Activated CD8-positive, alpha-beta memory T cell treated with anti-CD3 and anti-CD28 coated beads for 1 hour (primary cell): Measurements from ENCODE around the gene ZBTB7C.

ENCODE experiments used
- DNase-seq, 2 donors: peaks; one replicate each; pipeline ENCODE4 v3.0.0-alpha.2; 2020; ENCODE audit warnings: low read depth in 1 of 2; ENCODE audit errors: extremely low read depth in 1 of 2

ZBTB7C gene

DNA sequence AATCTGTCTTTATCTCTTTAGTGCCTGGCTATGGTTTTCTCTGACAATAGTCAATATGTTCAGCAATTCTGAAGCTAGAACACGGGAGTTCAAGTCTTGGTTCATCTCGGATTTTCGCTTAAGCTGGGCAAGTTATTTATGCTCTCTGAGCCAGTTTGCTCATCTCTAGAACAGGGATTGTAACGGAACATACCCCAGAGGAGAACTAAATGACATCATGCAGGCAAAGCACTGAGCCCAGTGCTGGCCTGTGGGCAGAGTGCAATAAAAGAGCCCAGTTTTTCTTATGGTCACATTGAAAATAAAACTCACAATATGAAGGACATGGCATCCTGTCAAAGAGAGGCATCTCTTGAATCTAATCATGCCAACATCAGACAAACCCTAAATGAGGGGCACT lies 143.9 kb downstream of the ZBTB7C start:
- DNase-seq = no peak

DNA sequence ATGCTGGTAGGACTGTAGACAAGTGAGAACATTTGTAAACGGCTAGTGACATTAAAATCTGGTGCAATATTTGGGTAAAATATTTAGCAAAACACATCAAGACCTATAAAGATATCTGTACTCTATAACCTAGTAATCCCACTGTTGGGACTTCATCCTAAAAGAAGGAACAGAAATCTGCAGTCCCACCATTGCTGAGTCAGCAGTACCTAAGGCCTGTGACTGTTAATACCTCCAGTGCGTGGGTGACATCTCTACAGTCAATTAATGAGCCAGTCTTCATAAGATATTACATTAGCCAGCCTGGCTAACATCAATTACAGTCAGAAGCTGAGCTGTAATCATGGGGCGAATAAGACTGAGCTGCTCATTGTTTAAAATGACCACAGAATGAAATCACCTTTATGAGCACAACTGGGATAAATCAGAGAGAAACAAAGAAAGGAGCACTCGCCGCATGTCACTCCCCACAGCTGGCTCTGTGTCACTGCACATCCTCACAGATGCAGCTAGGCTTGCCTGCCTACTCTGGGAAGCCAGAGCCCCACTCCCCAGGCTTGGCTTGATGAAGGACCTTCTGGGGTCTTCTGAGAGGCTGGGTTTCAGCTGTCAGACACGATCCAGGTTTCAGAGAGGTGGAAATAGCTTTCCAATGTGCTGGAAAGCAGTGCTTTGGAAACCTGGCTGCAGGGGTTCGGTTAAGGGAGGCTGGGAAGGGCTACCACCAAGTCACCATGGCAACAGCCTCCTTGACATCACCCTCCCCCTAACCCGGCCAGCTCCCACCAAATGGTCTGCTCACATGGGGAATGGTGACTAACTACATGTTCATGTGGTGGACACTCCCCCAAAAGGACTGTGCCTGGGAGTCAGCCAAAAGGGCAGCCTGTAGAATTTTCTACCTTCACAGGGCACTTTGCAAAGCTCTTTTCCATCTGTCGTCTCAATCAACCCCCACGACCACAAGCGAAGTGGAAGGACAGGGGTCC lies 145.0 kb downstream of the ZBTB7C start:
- DNase-seq = no peak

DNA sequence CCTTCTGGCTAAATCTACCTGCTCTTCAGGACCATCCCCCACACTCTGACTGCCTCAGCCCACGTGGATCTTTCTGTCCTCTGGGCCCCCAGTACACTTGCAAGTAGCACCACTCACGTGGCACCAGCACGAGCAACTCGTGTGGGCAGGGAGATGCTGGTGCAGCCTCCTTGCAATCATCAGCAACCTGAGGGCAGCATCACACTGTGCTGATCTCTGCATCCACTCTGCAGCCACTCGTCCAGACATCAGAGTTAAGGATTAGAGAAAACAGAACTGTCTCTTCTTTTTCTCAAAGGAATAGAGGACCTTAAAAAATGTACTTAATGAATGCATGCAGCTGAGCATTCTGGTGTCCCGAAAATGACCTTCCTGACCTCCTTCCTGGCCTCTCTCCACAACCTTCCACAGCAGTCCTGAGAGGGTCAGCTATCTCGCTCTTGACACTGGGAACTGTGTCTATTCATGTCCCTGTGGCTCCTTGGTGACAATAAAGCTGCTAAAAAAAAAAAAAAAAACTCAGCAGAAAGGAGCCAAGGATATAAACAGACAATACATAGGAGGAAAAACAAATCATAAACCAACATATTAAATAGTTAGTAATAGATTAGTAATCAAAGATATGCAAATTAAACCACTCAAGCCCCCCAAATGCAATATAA lies 145.9 kb downstream of the ZBTB7C start:
- DNase-seq = no peak

DNA sequence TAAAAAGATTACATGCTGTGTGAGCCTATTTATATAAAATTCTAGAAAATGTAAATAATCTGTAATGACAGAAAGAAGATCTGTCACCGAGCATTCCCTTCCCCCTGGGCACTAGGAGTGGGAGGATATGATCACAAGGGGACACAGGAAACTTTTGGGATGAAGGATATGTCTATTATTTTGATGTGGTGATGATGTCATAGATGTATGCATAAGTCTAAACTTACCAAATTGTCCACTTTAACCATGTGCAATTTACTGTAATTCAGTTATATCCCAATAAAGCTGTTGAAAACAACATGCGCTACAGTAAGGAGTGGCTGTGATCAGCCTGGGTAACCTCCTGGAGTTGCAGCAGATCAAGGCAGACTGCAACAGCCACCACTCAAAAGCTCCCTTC lies 148.9 kb downstream of the ZBTB7C start:
- no peak for DNase-seq

DNA sequence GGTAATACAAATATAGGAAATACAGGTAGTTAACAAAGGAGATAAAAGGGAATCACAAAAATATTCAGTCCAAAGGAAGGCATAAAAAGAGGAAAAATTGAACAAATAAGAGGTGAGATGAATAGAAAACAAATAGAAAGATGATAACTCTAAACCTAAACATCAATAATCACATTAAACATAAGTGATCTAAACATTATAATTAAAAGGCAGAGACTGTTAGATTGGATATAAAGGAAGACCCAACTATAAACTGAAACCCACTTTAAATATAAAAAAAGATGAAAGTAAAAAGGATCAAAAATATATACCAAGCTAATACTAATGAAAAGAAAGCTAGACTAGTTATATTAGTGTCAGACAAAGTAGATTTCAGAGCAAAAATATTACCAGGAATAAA lies 152.3 kb downstream of the ZBTB7C start:
- DNase-seq = no peak

DNA sequence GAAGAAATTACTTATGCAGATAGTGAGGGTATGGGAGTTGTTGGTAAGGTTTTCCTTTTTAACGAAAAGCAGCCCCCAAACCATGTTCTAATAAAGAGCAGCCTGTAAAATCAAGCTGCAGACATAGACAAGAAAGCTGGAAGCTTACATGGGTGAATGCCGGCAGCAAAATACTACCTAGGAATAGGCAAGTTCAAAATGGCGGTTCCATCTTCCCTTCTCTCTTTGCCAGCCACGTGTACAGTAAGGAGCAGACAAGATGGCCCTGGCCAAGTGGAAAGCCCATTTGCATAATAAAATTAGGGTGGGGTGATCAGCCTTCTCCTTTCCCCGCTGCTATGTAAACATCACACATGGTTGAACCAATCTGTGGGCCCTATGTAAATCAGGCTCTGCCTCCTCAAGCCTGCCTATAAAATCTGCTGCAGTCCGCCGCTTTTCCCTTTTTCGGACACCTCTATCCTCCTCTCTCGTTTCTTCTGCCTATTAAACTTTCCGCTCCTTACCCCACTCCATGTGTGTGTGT lies 155.0 kb downstream of the ZBTB7C start:
- DNase-seq = no peak

DNA sequence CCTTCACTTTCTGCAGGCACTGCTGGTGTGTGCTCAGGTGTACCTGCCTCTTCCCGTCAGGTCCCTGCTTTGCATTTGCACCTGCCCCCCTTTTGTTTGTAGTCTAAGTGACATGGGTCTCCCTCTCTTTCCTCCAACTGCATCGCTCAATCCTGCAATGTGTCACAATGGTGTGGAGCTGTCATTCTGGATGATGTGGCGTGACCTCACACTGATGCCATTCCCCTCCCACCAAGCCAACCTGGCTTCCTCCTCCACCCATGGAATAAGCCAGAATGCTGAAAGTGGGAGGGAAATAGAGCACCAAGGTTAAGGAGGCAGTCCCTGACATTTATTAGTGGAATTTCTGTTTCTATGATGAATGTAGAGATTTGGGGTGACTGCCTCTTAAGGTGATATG lies 156.7 kb downstream of the ZBTB7C start:
- no peak for DNase-seq

DNA sequence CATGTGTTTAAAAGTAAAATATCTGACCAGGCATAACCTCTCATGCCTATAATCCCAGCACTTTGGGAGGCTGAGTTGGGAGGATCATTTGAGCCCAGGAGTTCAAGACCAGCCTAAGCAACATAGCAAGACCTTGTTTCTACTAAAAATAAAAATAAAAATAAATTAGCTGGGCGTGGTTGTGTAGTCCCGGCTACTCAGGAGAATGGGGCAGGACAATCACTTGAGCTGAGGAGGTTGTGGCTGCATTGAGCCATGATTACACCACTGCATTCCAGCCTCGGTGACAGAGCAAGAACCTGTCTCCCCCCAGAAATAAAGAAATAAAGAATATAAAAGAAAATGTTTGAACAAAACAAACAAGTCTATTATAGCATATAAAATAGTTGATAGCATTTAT lies 158.3 kb downstream of the ZBTB7C start:
- DNase-seq = no peak

DNA sequence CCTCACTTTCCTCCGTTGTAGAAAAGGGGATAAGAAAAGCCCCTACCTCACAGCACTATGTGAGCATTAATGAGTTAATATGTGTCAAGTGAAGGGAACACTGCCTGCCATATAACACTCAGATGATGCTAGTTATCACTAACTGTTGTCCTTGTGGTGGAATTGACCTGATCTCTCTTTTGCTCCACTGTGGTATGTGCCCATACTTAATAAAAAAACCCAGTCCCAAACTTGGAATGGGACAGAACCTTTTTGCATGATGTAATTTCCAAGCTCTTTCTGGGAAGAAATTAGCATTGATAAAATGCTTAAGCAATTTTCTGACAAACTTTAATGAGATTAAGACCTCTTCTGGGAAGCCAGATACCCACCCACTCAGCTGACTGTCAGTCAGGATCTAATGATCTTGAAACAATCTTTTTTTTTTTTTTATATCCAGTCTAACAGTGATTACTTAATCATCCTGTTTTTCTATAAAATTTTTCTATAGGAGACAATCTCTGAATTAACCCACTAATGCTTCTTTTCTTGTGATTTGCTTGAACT lies 158.7 kb downstream of the ZBTB7C start:
- DNase-seq = no peak

DNA sequence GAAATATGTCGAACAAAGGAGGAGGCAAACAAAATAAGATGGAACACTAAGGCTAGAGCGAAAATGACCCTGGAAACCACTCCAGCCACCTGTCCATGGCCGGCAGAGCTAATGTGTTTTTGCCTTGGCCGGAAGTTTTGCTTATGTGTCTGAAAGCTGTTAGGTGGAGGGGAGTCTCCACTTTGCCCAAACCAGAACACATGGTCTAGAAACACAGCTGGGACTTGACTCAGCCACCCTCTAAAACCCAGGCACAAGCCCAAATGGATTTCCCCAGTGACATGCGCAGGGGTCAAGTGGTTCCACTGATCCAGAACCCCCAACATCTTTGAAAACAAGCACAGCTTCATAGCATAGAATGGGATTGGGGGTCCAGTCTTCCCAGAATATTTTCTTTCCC lies 159.3 kb downstream of the ZBTB7C start:
- DNase-seq = no peak

DNA sequence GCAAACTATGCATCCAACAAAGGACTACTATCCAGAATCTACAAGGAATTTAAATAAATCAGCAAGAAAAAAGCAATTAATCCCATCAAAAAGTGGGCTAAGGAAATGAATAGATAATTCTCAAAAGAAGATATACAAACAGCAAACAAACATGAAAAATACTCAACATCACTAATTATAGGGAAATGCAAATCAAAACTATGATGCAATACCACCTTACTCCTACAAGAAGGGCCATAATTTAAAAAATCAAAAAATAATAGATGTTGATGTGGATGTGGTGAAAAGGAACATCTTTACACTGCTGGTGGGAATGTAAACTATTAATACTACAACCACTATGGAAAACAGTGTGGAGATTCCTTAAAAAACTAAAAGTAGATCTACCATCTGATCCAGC lies 164.7 kb downstream of the ZBTB7C start:
- no peak for DNase-seq

DNA sequence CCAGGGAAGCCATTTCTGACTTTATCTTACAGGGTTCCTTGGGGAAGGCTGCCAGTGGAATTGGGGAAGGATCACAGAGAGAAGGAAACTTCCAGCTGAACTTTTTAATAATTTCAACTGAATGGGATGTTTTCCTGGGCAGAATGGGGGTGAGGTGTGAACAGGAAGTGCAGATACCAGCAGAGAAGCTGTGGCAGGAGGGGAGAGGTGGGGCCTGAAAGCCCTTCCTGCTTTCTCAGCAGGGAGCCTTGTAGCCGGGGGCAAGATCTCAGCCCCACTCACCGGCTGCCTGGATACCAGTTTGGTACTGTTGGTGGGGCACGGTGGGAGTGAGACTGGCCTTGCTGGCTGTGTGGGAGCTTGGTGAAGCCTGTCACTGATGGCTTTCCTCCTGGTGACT lies 170.5 kb downstream of the ZBTB7C start:
- no peak for DNase-seq

DNA sequence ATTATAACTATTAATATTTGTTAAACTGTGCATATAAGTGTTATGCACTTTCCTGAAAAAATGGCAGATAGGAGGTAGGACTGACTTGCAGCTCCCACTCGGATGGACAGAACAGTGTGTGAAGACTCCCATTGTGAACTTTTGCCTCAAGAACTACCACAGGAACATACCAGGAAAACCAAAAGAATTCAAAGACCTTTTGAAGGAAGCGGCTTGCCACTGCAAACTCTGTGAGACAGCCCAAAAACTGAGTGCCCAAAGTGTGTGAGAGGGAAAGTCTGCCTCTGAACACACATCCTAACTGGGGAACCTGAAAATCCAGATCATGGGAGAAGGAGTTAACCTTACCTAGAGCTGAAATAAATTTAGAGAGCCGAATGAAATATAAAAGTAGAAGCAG lies 171.0 kb downstream of the ZBTB7C start:
- DNase-seq = no peak

DNA sequence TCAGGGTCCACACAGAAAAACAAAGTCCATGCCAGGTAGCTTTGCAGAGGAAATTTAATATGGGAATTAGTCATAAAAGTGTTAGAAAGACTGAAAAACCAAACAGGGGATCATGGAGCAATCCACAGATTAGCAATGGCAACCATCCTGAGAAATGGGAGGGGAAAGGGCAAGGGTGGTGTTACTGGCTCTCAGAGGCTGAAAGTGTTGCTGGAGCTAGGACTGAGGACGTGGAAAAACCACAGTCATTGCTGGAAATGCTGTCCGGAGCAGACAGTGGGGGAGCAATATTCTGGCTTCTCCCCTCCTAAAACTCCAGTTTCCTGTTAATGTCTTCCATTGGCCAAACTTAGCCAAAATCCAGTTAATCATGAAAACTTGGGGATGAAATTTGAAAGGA lies 172.4 kb downstream of the ZBTB7C start:
- no peak for DNase-seq

DNA sequence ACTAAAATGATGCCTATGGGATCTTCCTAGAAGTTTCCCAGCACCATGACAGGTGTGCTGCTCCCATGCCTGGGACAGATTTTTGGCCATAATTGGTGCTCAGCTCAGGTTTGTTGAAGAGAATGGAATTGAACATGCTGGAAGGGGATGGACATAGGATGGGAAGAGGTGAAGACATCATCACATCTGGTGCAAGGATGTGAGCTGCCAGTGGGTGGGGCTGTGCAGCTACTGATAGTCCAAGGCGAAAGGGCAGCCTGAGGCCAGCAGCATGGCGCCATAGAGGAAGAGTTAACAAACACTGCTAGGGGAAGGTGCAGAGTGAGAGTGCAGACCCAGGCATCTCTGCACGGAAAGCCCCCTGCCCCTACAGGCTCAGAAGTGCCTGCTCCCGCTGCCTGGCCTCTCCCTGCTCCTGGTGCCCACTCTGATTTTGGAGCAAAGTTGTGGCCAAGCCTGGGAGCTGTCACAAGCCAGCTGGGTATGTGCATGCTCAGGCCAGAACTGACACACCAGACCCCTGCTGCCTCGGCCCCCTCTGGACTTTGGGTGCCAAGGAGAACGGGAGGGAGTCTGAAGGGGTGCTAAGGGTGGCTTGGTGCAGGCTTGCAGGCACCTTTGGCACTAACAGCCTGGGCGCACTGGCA lies 178.6 kb downstream of the ZBTB7C start:
- no peak for DNase-seq

DNA sequence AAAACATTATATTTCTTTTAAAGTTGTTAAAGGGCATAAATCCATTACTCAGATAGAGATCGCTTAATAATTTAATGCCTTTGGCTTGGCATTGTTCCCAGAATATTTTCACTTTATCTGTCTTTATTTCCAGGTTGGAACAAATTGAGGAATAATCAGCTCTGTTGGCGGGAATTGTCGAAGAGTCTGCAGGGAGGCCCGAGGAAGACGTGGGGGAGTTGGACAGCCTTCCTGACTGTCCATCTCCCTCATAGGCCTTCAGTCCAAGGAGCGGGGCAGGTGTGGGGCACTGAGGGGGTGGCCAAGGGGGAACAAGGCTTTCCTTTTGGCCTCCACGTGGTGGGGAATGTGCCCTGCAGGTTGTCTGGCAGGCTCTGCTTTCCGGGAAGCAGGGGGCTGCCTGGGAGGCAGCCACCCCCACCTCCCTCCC lies 179.6 kb downstream of the ZBTB7C start:
- DNase-seq = no peak

DNA sequence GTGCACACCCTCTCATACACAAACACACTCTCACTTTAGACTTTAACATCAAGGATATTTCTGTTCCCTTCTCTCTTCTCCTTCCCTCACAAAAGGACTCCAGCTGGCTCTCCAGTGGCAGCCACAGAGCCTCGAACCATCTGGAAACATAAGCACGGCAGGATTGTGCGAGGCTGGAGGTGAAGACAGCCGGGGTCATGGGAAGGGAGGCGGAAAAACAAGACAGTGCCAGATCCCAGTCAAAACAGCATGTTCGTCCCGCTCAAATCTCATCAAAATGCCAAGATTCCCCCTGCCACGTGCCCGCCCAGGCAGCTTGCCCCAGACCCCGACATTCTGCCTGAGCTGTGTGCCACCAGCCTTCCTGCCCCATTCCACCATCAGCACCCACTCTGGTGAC lies 180.3 kb downstream of the ZBTB7C start:
- no peak for DNase-seq

DNA sequence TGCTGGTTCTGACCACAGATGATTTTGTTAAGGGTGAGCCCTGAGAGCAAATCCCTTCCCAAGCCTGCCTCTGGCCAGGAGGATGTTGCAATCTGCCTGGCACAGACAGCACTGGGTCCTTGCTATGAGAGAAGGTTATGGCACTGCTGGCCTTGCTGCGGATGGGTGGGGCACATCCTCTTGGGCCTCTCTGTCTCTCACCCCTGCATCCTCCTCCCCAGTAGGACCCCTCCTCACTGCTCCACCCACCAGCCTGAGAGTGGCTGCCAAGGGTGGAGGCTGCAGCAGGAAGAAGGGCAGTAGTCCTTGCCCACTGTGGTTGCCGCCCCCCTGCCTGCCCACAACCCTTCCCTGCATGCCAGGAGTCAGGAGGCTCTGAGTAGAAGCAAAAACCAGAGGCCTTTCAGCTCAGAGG lies 180.9 kb downstream of the ZBTB7C start:
- DNase-seq = no peak

DNA sequence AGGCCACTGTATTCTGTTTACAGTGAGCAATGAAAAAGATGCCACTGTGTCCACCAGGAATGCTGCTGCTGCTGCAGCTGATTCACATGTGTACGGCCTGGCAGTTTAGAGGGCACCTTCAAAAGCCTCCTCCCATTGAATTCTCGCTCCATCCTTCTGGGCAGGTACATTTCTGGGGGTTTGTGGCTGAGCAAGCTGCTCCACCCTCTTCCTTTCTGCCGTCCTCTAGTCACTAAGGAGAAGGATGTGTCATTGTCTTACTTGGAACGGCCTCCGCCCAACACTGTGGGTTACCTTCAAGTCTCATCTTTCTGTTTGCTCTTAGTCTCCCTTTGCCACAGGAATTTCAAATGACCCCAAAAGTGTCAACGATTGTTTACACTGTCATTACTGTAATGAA lies 182.0 kb downstream of the ZBTB7C start:
- no peak for DNase-seq

DNA sequence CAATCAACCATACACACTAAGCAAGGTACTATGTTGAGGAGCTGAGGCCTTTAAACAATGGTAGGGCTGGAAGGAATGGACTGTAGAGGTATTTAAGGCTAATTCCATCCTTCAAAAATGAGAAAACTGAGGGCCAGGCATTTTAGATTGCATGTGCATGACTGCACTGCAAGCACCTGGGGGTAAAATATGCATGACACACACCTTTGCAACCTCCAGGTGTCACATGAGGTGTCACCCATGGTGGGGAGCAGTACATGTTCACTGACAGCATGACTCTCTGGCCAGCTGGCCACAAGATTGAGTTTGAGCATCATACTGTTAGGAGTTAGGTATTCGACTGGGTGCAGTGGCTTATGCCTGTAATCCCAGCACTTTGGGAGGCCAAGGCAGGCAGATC lies 182.8 kb downstream of the ZBTB7C start:
- DNase-seq = no peak

DNA sequence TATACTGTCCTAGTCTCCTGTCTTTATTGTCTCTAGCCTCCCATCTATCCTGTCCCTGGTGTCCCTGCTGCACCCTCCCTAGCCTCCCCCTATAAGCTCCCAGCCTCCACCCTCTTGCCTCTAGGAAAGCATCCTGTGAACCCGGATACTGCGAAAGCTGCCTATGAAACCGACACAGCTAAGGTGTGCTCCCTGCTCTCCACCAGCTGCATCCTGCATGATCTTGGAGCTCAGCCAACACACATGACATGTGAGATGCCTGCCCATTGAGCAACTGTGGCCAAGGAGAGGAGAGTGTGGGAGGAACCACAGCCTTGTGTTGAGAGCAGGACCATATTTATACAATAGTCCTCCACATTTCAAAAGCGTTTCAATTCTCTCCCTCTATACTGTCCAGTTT lies 187.1 kb downstream of the ZBTB7C start:
- DNase-seq = no peak
